Peyer's patch (tissue), 4 donors: ENCODE data around the gene ATG9A.

ENCODE experiments used
- CTCF ChIP-seq, 6 experiments: fragments of 450-650 bp in 4 of 6; fragments of 200-600 bp in 2 of 6; sonication (generic) in 1 of 6; IDR thresholded peaks; one replicate each; pipeline ENCODE4 v1.5.1; 2017 to 2019; ENCODE audit warnings: antibody characterized with exemption in 6 of 6, mild to moderate bottlenecking in 3 of 6, moderate library complexity in 1 of 6
- POLR2A ChIP-seq, 2 donors: fragments of 450-650 bp; IDR thresholded peaks; one replicate each; pipeline ENCODE4 v1.5.1; 2017; ENCODE audit warnings: antibody characterized with exemption in 2 of 2, mild to moderate bottlenecking in 2 of 2, moderate library complexity in 2 of 2

GRCh38 chr2:219204425-219205164, 24.8 kb downstream of the ATG9A start:
- TF ChIP-seq POLR2A (IDR thresholded peaks at IDR 0.05) (no peak), CTCF (IDR thresholded peaks at IDR 0.05) (no peak)
